Small intestine (tissue), 7 donors: ENCODE data around the gene MTHFD2L. TPM values are rescaled to one million over a fixed set of nuclear protein-coding genes. Genes with fewer than 3 reads are reported as not detected.
A peak's percentile ranks its signal among the peaks of the same experiment; 100 is the strongest.
"Not testable (repeated sequence)": the region's sequence is repeated elsewhere in the genome, so short reads cannot be mapped to it uniquely, and the experiment has no call there.

Source experiments
- DNase-seq, 2 donors: peaks; one replicate each; pipeline versions ENCODE4 v3.0.0 to v3.0.0-alpha.2; 2013
- FAIRE-seq: peaks from 2 replicates; lab custom pipeline; 2012; peaks lifted over from hg19 to GRCh38; lab: Jason Lieb, UNC
- H3K27ac ChIP-seq, 3 donors: one replicate each; pipeline ENCODE4 v1.5.1; 2013; ENCODE audit warnings: low read length in 2 of 3, mild to moderate bottlenecking in 2 of 3, control low read depth in 1 of 3, inconsistent platforms in 1 of 3, low read depth in 1 of 3, moderate library complexity in 1 of 3
- H3K27me3 ChIP-seq, 3 donors: one replicate each; pipeline ENCODE4 v1.6.1; 2013; ENCODE audit warnings: low read length in 3 of 3, inconsistent platforms in 1 of 3; ENCODE audit not compliant: control insufficient read depth in 3 of 3, insufficient read depth in 3 of 3
- H3K36me3 ChIP-seq, 3 donors: one replicate each; pipeline ENCODE4 v1.6.1; 2013; ENCODE audit warnings: low read length in 3 of 3, inconsistent platforms in 1 of 3, low read depth in 1 of 3, mild to moderate bottlenecking in 1 of 3, moderate library complexity in 1 of 3; ENCODE audit not compliant: control insufficient read depth in 3 of 3, insufficient read depth in 2 of 3
- H3K4me1 ChIP-seq, 3 donors: one replicate each; pipeline ENCODE4 v1.6.1; 2013; ENCODE audit warnings: low read length in 2 of 3, inconsistent platforms in 1 of 3, low read depth in 1 of 3, mild to moderate bottlenecking in 1 of 3, moderate library complexity in 1 of 3; ENCODE audit not compliant: control insufficient read depth in 3 of 3, insufficient read depth in 2 of 3
- H3K4me3 ChIP-seq, 3 donors: one replicate each; pipeline ENCODE4 v1.5.1; 2013; ENCODE audit warnings: low read length in 3 of 3, control low read depth in 1 of 3, inconsistent platforms in 1 of 3, low read depth in 1 of 3, mild to moderate bottlenecking in 1 of 3, moderate library complexity in 1 of 3
- H3K9me3 ChIP-seq, 2 donors: one replicate each; pipeline ENCODE4 v1.6.1; 2013; ENCODE audit warnings: low read depth in 1 of 2, low read length in 1 of 2; ENCODE audit not compliant: control insufficient read depth in 2 of 2, insufficient read depth in 1 of 2
- WGBS, 3 donors: extraction: QIAGEN DNeasy Blood & Tissue Kit; methylation state at CpG; one replicate each; pipeline ENCODE4 v1.1.7; 2013; 5-methylcytosine and 5-hydroxymethylcytosine counted together
- polyA plus RNA-seq, 4 donors: library from polyadenylated mRNA; stranded (reverse) in 3 of 4; unstranded in 1 of 4; fragments of 200-250 nt in 3 of 4; fragments of 120-200 nt in 1 of 4; gene quantifications; one replicate each; pipeline versions ENCODE4 v1.2.1 to v1.2.3, GENCODE V29; 2013
- donor health status: healthy with polysubstance abuse.
- donor health status: control.
- donor health status: control.
- donor health status: Bipolar disorder and iron deficiency.
- donor health status: healthy.

The MTHFD2L gene
- polyA plus RNA-seq, 4 donors, result 4.1 to 14.7 (median 6.6) TPM

- Histone ChIP-seq H3K4me1 (no peaks in the 10 kb centered on the region), H3K9me3 (peaks cover 0 to 7% of the 10 kb centered on the region in 2 donors), H3K36me3 (no peaks in the 10 kb centered on the region), H3K4me3 (no peak overlapping the region), H3K27ac (no peak overlapping the region), H3K27me3 (no peaks in the 10 kb centered on the region)
- WGBS, 3 donors, result 81 to 91% (median 85%) methylated on average over 1 of the region's 1 CpG
- DNase-seq (no peak), FAIRE-seq (no peak)
These were observed 34.7 kb upstream of the MTHFD2L start for GRCh38 chr4:74123065-74123728.

- Histone ChIP-seq H3K27me3 (no peaks in the 10 kb centered on the region), H3K9me3 (peaks cover 0 to 7% of the 10 kb centered on the region in 2 donors), H3K4me3 (no peak overlapping the region), H3K4me1 (no peaks in the 10 kb centered on the region), H3K27ac (no peak overlapping the region), H3K36me3 (no peaks in the 10 kb centered on the region)
- WGBS, 3 donors, result 89 to 96% (median 89%) methylated on average over 1 of the region's 1 CpG
- FAIRE-seq, result no peak
- no peak for DNase-seq
These were observed 32.9 kb upstream of the MTHFD2L start for GRCh38 chr4:74125029-74125428.

- Histone ChIP-seq H3K27me3 (no peaks in the 10 kb centered on the region), H3K9me3 (no peaks in the 10 kb centered on the region), H3K4me3 (no peak overlapping the region), H3K4me1 (no peaks in the 10 kb centered on the region), H3K27ac (no peak overlapping the region), H3K36me3 (no peaks in the 10 kb centered on the region)
- WGBS, 3 donors, result 81 to 85% (median 84%) methylated on average over 4 of the region's 4 CpGs
- DNase-seq, result no peak
- FAIRE-seq, result no peak
These were observed 30.2 kb upstream of the MTHFD2L start for GRCh38 chr4:74127745-74128144.

GRCh38 chr4:74130843-74131242 is 27.1 kb upstream of the MTHFD2L start:
- H3K36me3 ChIP-seq, H3K9me3 ChIP-seq, FAIRE-seq, DNase-seq, H3K27ac ChIP-seq, H3K4me3 ChIP-seq, H3K27me3 ChIP-seq, H3K4me1 ChIP-seq: not testable (repeated sequence)
- 91 to 94% (median 91%) methylated on average over 2 of the region's 2 CpGs for WGBS, 3 donors

GRCh38 chr4:74132188-74132587 is 25.7 kb upstream of the MTHFD2L start:
- H3K36me3 ChIP-seq, H3K4me3 ChIP-seq, FAIRE-seq, DNase-seq, H3K27ac ChIP-seq, H3K27me3 ChIP-seq, H3K9me3 ChIP-seq, H3K4me1 ChIP-seq: not testable (repeated sequence)

GRCh38 chr4:74132944-74133343 is 25.0 kb upstream of the MTHFD2L start:
- DNase-seq, result no peak
- no peak overlapping the region for H3K4me3 ChIP-seq
- no peak for FAIRE-seq
- no peaks in the 10 kb centered on the region for H3K27me3 ChIP-seq
- no peaks in the 10 kb centered on the region for H3K36me3 ChIP-seq
- no peak overlapping the region for H3K27ac ChIP-seq
- WGBS, 3 donors, result 87 to 97% (median 91%) methylated on average over 1 of the region's 1 CpG
- no peaks in the 10 kb centered on the region for H3K9me3 ChIP-seq
- H3K4me1 ChIP-seq, result no peaks in the 10 kb centered on the region

GRCh38 chr4:74133786-74134499 is 24.0 kb upstream of the MTHFD2L start:
- FAIRE-seq (no peak), DNase-seq (peak; percentile 78 to 88)
- H3K36me3 ChIP-seq, result no peaks in the 10 kb centered on the region
- 32 to 39% (median 33%) methylated on average over 8 of the region's 8 CpGs for WGBS, 3 donors
- no peak overlapping the region for H3K4me3 ChIP-seq
- no peaks in the 10 kb centered on the region for H3K9me3 ChIP-seq
- no peak overlapping the region for H3K27ac ChIP-seq
- H3K4me1 ChIP-seq, result no peaks in the 10 kb centered on the region
- H3K27me3 ChIP-seq, result no peaks in the 10 kb centered on the region

- 16 to 40% (median 24%) methylated on average over 2 of the region's 2 CpGs for WGBS, 3 donors
- Histone ChIP-seq H3K27me3 (no peaks in the 10 kb centered on the region), H3K36me3 (no peaks in the 10 kb centered on the region), H3K9me3 (no peaks in the 10 kb centered on the region), H3K4me1 (no peaks in the 10 kb centered on the region), H3K4me3 (no peak overlapping the region), H3K27ac (no peak overlapping the region)
- no peak for DNase-seq
- no peak for FAIRE-seq
These were observed 23.4 kb upstream of the MTHFD2L start for GRCh38 chr4:74134500-74134852.
